SHP77 (cell line): ENCODE measurements around the gene NAMPT.
A peak's percentile ranks its signal among the peaks of the same experiment; 100 is the strongest.
"Not testable (repeated sequence)": the region's sequence is repeated elsewhere in the genome, so short reads cannot be mapped to it uniquely, and the experiment has no call there.

Experiments
- DNase-seq, 2 experiments: peaks; one replicate each; lab custom pipeline; 2025; lab: John Stamatoyannopoulos, UW

NAMPT gene

GRCh38 chr7:106304568-106304967, 19.8 kb upstream of the NAMPT start:
- no peak for DNase-seq

GRCh38 chr7:106298631-106299030, 13.8 kb upstream of the NAMPT start:
- not testable (repeated sequence) for DNase-seq

GRCh38 chr7:106298155-106298554, 13.4 kb upstream of the NAMPT start:
- not testable (repeated sequence) for DNase-seq

GRCh38 chr7:106294334-106294733, 9.6 kb upstream of the NAMPT start:
- no peak for DNase-seq

GRCh38 chr7:106291247-106291646, 6.5 kb upstream of the NAMPT start:
- DNase-seq, result no peak

- no peak for DNase-seq
Measured at GRCh38 chr7:106290319-106290718, 5.5 kb upstream of the NAMPT start.

- no peak for DNase-seq
Measured at GRCh38 chr7:106289848-106290247, 5.1 kb upstream of the NAMPT start.

GRCh38 chr7:106288263-106288662, 3.5 kb upstream of the NAMPT start:
- DNase-seq, result no peak

- no peak for DNase-seq
Measured at GRCh38 chr7:106287786-106288185, 3.0 kb upstream of the NAMPT start.

GRCh38 chr7:106285855-106286492, 1.2 kb upstream of the NAMPT start:
- DNase-seq, result no peak

- peak; percentile 92 to 94 for DNase-seq
Measured at GRCh38 chr7:106285051-106285854, 470 bp upstream of the NAMPT start.

GRCh38 chr7:106283831-106284713, 711 bp downstream of the NAMPT start:
- peak in 1 of 2 experiments; percentile 18 for DNase-seq

GRCh38 chr7:106283501-106283830, 1.3 kb downstream of the NAMPT start:
- DNase-seq, result no peak

GRCh38 chr7:106282852-106283251, 1.9 kb downstream of the NAMPT start:
- no peak for DNase-seq

- no peak for DNase-seq
Measured at GRCh38 chr7:106282390-106282789, 2.4 kb downstream of the NAMPT start.

- DNase-seq, result no peak
Measured at GRCh38 chr7:106281585-106282318, 3.0 kb downstream of the NAMPT start.

- no peak for DNase-seq
Measured at GRCh38 chr7:106281127-106281526, 3.7 kb downstream of the NAMPT start.

GRCh38 chr7:106279425-106280197, 5.2 kb downstream of the NAMPT start:
- no peak for DNase-seq

- no peak for DNase-seq
Measured at GRCh38 chr7:106278695-106279094, 6.1 kb downstream of the NAMPT start.

GRCh38 chr7:106277976-106278375, 6.8 kb downstream of the NAMPT start:
- DNase-seq, result no peak

GRCh38 chr7:106276513-106276912, 8.3 kb downstream of the NAMPT start:
- no peak for DNase-seq
